ENCODE results near the gene ENG.

DNA sequence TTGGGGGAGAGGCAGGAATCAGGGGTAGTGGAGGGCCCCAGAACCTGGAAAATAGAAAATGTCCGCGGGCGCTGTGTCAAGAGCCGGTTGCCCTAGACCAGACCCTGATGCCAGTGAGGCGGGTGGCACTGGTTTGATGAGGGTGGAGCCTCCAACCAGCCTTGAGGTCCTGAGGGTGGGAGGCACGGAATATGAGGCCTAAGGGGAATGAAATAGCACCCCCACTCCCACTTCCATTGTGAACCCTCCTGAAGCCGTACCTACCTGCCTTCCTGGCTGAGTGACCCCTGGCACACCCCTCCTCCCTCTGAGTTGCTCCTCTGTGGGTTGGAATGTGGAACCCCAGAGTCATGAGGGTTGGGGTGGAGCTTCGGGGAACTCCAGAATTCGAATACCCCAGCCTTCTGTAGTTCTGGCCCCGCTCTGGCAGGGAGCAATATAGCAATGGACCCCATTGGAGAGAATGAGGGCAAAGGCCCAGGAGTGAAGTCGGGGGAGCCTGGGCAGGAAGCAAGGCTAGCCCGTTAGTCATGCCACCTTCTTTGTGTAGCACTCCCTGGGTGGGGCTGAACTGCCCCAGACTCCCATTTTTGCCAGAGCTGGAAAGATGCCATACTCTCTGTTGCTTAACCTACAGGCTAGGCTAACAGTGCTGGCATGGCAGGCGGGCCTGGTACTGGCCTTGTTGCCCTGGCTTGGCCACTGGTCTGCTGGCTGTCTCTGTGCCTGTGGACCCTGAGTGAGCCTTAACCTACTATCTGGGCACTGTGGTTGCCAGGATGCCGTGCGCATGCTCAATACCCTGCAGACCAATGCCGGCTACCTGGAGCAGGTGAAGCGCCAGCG is 50.7 kb downstream of the ENG start:
- TF ChIP-seq CTCF (IDR thresholded peaks at IDR 0.05) (no peak), ZFX (IDR thresholded peaks at IDR 0.05; ENCODE audit: borderline replicate concordance) (no peak)
